GM21447 (cell line): Measurements from ENCODE around the gene MTO1.
A peak's percentile ranks its signal among the peaks of the same experiment; 100 is the strongest.
"Not testable (repeated sequence)": the region's sequence is repeated elsewhere in the genome, so short reads cannot be mapped to it uniquely, and the experiment has no call there.

Experiments used
- ATAC-seq: cut with Tn5 transposase; IDR thresholded peaks from one replicate; pipeline ENCODE4 v1.9.1; 2021; ENCODE audit not compliant: unreplicated experiment

MTO1 gene

DNA sequence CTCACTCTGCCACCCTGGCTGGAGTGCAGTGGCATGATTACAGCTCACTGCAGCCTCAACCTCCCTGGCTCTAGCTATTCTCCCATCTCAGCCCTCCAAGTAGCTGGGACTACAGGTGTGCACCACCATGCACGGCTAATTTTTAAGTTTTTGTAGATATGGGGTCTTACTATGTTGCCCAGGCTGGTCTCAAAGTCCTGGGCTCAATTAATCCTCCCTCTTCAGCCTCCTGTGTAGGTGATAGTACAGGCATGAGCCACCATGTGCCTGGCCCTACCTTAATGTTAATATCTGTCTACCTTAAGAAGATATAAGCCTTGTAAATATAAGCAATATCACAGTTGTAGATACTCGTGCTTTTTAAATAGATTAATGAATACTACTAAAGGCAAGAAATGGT is 42.6 kb downstream of the MTO1 start:
- ATAC-seq, result no peak

DNA sequence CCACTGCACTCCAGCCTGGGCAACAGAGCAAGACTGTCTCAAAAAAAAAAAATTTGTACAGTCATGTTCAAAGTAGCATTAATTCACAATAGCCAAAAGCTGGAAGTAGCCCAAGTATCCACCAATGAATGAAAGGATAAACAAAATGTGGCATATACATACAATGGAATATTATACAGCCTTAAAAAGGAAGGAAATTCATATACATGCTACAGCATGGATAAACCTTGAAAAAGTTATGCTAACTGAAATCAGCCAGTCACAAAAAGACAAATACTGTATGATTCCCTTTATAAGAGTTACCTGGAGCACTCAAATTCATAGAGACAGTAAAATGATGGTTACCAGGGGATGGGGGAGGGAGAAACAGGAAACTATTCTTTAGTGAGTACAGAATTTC is 43.6 kb downstream of the MTO1 start:
- ATAC-seq, result no peak

DNA sequence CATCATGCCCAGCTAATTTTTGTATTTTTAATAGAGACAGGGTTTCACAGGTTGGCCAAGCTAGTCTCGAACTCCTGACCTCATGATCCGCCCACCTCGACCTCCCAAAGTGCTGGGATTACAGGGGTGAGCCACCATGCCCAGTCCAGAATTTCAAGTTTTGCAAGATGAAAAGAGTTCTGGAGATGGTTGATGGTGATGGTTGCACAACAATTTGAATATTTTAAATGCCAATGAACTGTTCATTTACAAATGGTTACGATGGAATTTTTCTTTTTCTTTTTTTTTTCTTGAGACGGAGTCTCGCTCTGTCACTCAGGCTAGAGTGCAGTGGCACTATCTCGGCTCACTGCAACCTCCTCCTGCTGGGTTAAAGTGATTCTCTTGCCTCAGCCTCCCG is 44.2 kb downstream of the MTO1 start:
- not testable (repeated sequence) for ATAC-seq

DNA sequence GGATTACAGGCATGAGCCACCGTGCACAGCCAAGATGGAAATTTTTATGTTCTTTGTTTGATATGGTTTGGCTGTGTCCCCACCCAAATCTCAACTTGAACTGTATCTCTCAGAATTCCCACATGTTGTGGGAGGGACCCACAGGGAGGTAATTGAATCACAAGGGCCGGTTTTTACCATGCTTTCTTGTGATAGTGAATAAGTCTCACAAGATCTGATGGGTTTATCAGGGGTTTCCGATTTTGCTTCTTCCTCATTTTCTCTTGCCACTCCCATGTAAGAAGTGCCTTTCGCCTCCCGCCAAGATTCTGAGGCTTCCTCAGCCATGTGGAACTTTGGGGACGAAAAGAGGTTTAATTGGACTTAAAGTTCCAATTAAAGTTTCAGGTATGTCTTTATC is 44.7 kb downstream of the MTO1 start:
- ATAC-seq, result no peak

DNA sequence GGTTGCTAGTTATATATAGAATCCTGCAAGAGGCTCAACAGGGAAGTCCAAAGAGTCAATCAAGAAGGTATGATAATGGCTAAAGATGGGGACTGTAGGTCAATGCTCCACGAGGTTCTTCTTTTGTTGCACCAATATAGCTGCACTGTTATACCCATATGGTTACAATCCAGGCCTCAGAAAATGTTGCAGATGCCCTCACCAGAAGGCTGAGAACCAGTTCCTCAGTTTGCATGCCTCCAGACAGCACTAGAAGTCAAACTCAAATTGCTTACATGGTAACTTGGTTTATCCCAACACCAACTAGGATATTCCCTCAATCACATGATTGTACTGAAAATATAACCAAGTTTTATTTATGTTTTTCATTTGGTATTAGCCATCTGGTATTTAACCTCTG is 47.2 kb downstream of the MTO1 start:
- ATAC-seq, result no peak

DNA sequence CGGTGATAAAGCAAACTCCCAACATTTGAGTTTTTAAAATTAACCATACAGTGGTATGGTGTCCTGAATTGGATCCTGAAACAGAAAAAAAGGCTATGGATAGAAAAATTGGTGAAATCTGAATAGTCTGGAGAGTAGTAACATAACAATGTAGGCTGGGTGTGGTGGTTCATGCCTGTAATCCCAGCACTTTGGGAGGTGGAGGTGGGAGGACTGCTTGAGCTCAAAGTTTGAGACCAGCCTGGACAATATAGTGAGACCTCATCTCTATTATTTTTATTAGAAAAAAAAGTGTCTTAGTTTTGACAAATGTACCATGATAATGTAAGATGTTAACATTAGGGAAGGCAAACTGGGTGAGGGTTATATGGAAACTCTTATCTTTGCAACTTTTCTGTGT is 48.3 kb downstream of the MTO1 start:
- ATAC-seq, result no peak

DNA sequence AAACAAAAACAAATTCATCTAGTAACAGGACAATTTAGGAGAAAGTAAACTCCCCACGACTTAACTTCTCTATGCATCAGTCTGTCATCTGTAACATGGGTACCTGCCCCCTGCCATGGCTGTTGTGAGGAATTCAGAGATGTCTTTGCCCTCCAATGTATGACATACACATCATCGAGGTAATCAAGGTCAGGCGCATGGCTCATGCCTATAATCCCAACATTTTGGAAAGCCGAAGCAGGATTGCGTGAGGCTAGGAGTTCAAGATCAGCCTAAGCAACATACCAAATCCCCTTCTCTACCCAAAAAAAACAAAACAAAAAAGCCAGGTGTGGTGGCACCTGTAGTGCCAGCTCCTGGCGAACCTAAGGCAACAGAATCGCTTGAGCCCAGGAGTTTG is 50.3 kb downstream of the MTO1 start:
- no peak for ATAC-seq

DNA sequence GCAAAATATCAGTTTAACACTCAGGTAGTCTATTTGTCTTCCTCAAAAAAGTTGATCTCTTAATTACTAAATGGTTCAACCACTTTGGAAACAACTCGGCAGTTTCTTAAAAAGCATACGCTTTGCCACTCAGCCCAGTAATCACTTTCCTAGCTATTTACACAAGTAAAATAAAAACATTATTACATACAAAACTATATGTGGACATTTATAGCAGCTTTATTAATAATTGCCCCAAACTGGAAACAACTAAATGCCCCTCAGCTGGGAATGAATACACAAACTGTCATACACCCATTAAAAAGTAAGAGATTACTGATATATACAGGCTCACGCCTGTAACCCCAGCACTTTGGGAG is 51.9 kb downstream of the MTO1 start:
- no peak for ATAC-seq

DNA sequence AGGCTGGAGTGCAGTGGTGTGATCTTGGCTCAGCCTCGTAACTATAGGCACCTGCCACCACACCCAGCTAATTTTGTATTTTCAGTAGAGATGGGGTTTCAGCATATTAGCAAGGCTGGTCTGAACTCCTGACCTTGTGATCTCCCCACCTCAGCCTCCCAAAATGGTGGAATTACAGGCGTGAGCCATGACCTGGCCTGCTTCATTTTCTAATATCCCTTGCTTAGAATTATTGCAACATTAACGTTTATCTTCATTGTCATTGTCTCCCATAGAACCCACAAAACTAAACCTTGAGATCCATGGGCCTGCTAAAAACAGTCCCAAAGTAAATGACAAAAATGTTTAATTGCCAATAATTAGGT is 53.2 kb downstream of the MTO1 start:
- ATAC-seq, result no peak

DNA sequence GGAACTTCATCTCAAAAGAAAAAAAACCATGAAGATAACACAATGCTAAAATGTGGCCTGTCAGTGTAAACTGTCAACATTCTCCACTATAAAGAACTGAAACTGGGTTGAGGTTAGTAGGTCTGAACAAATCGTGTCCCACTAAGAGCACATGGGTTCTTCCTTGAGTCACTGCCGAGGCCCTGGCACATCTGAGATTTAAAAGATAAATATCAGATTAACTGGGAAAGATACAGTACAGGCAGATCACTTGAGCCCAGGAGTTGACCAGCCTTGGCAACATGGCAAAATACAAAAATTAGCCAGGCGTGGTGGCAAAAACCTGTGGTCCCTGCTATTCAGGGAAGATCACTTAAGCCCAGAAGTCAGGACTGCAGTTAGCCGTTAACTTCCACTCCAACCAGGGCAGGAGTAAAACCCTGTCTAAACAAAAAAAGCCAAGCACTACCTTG is 53.7 kb downstream of the MTO1 start:
- peak; percentile 46 for ATAC-seq

DNA sequence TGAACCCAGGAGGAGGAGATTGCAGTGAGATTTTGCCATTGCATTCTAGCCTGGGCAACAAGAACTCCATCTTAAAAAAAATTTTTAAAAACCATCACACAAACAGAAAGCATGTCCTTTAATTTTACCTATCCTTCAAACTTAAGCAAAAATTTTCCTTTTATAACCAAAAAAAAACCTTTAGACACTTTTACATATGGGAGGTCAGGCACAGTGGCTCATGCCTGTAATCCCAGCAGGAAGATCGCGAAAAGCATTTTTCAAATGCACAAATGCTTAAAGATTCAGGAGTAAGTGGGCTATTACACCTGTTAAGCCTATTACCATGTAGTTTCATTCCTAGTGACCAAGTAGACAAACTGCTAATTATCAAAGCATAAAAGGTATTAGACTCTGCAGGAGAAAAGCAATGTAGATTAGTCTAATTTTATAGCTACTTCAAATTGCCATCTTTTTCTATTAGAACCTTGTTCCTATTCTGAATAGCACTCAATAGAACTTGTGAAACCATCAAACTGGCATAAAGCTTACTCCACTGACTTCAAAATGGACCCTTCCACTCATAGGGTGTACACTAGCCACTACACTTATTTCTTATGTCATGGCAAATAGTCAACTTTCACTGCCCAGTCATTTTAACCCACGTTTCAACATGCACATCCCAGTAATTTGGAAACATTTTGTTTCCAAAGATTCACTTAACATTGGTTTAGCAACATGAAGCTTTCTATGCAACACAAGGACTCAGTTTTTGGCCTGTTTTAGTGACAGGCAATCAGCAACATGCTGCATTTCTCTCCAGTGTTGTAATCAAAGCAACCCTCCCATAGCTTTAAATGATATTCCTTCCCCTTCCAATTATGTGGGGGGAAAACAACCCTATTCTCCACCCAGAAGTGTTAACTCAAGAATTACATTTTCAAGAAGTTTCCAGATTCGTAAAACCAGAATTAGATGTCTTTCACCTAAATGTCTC is 55.3 kb downstream of the MTO1 start:
- ATAC-seq, result no peak

DNA sequence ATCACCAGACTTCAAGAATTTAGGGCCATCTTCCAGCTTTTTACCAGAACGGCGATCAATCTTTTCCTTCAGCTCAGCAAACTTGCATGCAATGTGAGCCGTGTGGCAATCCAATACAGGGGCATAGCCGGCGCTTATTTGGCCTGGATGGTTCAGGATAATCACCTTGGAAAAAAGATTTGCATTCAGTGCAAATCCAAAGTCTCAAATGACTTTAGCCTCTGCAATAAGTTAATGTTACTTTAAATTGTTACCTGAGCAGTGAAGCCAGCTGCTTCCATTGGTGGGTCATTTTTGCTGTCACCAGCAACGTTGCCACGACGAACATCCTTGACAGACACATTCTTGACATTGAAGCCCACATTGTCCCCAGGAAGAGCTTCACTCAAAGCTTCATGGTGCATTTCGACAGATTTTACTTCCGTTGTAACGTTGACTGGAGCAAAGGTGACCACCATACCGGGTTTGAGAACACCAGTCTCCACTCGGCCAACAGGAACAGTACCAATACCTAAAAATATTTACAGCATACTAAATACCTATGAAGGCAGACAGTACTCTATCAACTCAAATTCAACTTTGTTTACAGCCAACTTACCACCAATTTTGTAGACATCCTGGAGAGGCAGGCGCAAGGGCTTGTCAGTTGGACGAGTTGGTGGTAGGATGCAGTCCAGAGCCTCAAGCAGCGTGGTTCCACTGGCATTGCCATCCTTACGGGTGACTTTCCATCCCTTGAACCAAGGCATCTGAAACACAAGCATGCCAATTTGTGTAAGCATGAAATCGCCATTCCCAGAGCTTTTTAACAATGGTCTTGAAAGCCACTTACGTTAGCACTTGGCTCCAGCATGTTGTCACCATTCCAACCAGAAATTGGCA is 56.8 kb downstream of the MTO1 start:
- not testable (repeated sequence) for ATAC-seq

DNA sequence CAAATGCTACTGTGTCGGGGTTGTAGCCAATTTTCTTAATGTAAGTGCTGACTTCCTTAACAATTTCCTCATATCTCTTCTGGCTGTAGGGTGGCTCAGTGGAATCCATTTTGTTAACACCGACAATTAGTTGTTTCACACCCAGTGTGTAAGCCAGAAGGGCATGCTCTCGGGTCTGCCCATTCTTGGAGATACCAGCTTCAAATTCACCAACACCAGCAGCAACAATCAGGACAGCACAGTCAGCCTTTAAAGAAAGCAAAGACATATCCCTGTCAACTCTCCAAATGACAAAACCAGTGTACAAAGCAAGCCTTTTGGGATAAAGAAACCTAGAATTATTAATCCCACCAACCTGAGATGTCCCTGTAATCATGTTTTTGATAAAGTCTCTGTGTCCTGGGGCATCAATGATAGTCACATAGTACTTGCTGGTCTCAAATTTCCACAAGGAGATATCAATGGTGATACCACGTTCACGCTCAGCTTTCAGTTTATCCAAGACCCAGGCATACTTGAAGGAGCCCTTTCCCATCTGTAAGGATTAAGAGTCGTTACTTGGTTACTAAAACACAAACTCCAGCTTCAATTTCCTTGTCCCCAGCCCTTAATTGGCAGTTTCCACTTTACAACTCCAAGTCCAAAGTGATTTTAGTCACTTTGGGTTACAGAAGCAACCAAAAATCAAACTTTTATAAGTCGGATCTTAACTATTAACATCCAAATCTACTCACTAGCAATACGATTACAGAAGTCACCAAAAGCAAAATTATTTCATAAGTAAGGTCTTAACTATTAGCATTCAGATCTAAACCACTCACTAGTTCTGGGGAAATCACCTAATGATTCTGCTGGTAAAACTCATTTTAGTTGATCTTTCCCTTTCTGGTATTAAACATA is 57.7 kb downstream of the MTO1 start:
- ATAC-seq, result not testable (repeated sequence)

DNA sequence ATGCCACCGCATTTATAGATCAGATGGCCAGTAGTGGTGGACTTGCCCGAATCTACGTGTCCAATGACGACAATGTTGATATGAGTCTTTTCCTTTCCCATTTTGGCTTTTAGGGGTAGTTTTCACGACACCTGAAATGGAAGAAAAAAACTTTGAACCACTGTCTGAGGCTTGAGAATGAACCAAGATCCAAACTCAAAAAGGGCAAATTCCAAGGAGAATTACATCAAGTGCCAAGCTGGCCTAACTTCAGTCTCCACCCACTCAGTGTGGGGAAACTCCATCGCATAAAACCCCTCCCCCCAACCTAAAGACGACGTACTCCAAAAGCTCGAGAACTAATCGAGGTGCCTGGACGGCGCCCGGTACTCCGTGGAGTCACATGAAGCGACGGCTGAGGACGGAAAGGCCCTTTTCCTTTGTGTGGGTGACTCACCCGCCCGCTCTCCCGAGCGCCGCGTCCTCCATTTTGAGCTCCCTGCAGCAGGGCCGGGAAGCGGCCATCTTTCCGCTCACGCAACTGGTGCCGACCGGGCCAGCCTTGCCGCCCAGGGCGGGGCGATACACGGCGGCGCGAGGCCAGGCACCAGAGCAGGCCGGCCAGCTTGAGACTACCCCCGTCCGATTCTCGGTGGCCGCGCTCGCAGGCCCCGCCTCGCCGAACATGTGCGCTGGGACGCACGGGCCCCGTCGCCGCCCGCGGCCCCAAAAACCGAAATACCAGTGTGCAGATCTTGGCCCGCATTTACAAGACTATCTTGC is 58.6 kb downstream of the MTO1 start:
- ATAC-seq, result no peak

DNA sequence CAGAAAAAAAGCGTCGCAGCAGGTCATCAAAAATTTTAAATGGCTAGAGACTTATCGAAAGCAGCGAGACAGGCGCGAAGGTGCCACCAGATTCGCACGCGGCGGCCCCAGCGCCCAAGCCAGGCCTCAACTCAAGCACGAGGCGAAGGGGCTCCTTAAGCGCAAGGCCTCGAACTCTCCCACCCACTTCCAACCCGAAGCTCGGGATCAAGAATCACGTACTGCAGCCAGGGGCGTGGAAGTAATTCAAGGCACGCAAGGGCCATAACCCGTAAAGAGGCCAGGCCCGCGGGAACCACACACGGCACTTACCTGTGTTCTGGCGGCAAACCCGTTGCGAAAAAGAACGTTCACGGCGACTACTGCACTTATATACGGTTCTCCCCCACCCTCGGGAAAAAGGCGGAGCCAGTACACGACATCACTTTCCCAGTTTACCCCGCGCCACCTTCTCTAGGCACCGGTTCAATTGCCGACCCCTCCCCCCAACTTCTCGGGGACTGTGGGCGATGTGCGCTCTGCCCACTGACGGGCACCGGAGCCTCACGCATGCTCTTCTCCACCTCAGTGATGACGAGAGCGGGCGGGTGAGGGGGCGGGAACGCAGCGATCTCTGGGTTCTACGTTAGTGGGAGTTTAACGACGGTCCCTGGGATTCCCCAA is 59.3 kb downstream of the MTO1 start, which contains the start of gene EEF1A1:
EEF1A1 (minus strand) TSS at position 345 of the 663 bp plus-strand sequence. CDS start 1,006 bp downstream, outside the sequence.
- ATAC-seq, result peak; percentile 66

DNA sequence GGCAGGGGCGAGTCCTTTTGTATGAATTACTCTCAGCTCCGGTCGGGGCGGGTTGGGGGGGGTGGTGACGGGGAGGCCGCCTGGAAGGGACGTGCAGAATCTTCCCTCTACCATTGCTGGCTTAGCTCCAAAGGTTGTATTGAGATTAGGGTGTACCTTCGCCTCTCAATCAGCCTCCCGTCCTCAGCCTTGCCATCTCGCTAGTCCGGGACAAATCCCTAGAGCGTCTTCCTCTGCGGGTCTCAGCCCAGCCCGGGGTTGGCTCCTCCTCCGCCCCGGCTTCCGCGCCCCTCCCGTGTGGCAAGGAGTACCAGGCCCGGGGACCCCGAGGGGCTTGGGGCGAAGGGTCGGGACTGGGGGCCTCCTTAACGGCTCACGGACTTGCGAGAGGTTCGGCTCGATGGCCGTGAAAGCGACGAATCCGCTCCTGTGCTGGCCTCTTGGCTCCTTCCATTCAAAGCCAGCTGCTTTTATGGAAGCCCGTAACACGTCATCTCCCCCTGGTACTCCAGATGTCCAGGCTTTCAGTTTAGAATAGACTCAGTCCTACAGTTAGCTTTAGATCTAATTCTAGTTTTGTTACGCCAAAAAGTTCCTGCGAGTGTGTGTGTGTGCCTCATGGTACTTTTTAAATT is 59.9 kb downstream of the MTO1 start:
- peak; percentile 33 for ATAC-seq

DNA sequence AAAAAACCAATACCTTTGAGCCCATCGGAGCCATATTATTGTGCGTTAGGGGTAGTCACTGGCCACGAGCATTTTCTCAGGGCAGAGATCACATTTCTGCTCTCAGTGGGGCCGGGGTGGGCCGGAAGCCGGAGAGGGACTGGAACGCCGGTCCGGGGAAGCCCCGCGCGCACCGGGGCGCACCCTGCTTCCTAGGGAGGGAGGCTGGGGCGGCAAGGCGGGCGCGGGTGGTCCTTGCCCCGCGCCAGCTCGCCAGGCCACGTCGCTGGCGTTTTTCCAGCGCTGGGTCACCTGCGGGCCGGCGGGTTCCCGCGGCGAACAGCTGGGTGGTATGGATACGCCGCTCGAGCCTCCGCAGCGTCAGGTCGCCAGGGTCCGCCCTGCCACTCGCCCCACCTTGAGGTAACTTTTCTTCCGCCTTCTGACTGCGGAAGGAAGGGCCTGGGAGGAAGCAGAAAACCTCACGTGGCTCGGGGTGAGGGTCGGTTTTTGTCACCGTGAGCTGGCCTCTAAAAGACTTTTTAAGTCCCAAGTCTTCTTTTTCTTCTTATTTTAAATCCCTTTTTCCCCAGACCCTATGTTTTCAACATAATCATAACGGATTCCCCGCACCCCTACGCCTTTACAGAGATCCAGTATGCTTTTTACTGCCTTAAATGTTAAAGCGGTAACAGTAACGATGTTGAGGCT is 62.0 kb downstream of the MTO1 start:
- ATAC-seq, result peak; percentile 44

DNA sequence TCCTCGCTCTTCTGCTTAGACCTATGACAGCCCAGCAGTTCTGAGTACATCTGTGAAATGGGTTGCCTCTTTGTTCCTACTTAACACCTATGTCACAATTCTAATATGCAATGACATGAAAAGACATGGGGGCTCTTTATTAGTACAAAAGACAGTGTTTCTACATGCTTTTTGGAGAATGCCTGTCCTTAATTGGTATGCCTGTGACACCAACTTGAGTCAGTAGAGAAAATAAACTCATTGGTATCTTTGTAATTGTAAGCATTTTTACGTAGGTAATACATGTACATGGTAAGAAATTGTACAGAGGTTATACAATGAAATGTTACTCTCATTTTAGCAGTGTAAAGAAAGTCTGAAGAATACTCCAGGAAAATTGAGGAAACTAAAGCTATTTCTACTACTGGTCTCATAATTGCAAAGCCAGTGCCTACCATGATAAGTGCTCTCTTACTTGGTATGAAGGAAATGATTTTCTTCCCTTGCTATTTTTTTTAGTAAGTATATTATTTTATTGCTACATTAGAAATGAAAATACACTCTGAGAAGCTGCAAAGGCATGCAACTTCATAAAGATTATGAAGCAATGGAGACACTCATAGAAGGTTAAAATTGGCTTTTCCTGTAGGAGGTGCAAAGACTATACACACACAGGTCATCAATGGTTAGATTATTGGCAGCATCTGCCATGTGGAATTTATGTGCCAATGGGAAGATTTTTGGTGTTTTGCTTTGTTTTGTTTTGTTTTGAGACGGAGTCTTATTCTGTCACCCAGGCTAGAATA is 64.2 kb downstream of the MTO1 start:
- ATAC-seq, result no peak
